Measurements from ENCODE around the gene A4GNT.
"Not testable (repeated sequence)": the region's sequence is repeated elsewhere in the genome, so short reads cannot be mapped to it uniquely, and the experiment has no call there.

A4GNT gene

DNA sequence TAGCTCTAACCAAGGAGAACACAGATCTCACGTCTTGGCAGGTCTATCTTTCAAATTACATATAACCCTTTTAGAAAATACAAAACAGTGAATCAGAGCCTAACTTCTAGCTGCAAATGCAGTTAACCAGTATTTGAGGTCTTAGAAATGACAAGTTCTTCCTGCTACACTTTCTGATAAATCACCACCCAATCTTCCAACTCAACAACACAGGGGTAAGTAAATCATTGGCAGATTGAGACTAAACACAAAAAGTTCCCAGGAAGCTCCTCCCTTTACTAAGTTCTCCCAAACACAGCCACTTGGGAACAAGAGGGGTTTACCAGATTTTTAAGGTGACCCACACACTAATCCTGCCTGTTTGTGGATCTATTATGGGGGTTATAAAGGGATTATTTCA is at the start of gene A4GNT:
A4GNT (minus strand) TSS at position 152 of the 400 bp plus-strand sequence. CDS start 1,134 bp downstream, outside the sequence.
- no peak for DNase-seq

DNA sequence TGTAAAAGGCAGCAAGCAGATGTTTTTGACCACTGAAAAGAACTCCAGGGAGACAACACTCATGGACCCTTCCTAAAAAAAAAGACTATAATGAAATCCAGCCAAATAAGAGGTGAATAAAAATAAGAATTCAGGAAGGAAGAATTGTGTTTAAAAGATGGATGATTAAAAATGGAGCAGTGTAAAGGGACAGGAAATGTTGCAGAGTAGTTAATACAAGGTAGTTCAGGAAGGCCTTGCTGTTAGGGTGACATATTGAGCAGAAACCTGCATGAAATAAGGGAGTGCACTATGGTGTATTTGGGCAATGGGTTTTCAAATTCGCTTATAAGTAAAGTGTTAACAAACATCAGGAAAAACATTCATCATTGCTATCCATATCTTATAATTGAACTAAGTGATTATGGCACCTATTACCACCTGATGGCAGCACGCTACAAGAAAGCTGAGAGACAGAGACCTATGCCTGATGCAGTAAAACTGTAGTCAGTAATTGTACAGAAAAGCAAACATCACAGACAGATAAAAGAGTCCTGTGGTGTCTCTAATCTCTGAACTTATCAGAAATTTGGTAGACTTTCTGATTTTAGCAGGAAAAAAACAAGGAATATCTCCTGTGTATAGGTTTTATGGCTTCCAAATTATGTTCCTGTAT is 48.3 kb upstream of the A4GNT start:
- peak; percentile 35 for DNase-seq

DNA sequence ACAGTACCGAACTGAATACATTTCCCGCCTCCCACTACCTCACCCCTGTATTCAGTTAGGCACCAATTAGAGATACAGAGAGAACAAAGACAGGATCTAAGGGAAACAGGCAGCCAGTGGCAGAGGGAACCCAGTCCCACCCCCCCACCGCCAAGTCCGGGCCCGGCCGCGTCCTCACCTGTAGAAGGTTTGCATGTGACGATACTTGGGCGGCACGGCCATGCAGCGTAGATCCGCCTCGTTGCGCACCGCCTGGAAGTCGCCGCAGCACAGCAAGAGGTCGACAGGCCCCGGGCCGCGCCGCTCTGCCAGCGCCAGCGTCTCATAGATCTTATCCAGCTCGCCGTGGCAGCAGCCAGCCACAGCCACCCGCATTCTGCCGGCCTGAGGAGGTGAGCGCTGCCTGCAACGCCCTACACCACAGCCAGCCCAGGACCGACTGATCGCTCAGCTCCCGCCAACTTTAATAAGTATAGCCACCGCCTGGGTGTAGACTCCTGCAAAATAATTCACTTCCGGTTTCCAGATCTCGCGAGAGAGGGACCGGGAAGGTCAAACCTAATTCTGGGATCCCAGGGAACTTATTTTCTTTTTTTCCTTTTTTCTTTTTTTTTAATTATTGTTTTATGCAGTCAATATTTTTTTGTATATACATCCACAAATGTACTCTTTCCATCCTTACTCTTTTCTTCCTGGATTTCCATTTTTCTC is 42.4 kb upstream of the A4GNT start, which contains the start of gene DBR1:
DBR1 (minus strand) TSS at position 501 of the 711 bp plus-strand sequence; CDS start at position 375, 126 bp downstream.
- peak; percentile 73 for DNase-seq

DNA sequence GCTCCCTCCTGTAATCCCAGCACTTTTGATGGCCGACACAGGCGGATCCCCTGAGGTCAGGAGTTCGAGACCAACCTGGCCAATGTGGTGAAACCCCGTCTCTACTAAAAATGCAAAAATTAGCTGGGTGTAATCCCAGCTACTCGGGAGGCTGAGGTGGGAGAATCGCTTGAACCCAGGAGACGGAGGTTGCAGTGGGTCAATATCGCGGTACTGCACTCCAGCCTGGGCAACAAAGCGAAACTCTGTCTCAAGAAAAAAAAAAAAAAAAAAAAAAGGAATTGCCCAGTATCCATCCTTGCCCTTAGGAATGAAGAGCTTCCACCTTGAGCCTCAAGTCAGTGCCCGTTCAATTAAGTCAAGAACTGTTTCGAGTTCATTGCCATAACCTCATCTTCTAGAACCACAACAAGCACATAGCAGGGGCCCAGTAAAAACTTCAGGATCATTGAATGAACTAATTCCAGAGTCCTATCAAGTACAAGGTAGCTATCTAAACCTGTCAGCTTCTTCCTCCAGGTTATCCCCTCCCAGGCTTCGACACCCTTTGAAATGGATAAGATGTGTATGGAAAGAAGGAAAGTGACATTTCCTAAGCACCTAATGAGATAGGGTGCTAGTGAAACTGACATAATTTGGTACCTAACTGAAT is 41.7 kb upstream of the A4GNT start:
- no peak for DNase-seq

DNA sequence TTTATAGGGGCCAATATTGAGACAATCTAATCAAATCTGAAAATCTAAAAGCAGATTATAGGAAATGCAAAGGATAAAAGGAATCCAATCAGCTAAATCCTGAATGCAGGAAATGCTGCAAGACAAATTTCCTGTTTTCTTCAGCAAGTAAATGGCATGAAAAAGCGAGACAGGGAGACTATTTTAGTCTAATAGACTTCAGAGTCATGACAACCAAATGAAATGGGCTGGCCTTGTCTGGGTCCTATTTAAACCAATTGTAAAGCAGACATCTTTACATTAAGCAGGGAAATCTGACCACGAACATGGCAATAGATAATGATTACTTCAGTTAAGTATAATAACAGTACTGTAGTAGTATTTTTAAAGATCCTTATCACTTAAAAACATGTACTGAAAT is 40.4 kb upstream of the A4GNT start:
- no peak for DNase-seq

DNA sequence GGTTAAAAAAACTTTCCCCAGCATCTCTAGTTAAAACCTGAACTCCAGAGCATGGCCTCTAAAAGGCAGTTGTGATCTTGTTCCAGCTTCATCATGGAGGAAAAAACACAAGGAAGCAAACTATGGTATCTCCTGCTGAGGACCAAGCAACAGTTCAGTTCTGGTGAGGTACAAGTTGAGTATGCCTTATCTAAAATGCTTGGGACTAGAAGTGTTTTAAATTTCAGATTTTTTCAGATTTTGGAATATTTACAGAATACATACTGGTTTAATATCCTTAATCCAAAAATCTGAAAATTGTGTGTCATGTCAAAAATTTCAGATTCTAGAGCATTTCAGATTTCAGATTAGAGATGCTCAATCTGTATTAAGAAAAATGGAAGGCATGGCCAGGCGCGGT is 32.9 kb upstream of the A4GNT start:
- DNase-seq, result no peak

DNA sequence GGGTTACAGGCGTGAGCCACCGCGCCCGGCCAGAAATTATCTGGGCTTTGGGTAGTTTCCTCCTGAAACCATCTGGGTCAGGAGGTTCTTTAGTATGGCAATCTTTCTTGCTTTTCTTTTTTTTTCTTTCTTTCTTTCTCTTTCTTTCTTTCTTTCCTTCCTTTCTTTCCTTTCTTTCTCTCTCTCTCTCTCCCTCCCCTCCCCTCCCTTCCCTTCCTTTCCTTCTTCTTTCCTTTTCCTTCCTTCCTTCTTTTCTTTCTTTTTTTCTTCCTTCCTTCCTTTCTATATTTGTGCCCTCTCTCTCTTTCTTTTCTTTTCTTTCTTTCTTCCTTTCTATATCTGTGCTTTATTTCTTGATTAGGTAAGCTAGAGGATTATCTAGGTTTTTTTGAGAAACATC is 25.6 kb upstream of the A4GNT start:
- no peak for DNase-seq

DNA sequence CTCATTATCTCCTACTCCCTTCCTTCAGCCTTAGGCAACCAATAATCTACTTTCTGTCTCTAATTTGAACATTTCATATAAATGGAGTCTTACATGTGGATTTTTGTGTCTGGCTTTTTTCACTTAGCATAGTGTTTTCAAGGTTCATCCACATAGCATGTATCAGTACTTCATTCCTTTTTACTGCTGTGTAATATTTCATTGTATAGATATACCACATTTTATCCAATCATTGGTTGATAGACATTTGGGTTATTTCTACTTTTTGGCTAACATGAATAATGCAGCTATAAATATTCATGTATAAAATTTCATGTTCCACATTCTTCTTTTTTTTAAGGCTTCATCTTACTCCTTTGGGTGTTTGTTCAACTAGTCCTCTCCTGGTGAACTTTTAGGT is 22.3 kb upstream of the A4GNT start:
- DNase-seq, result no peak

DNA sequence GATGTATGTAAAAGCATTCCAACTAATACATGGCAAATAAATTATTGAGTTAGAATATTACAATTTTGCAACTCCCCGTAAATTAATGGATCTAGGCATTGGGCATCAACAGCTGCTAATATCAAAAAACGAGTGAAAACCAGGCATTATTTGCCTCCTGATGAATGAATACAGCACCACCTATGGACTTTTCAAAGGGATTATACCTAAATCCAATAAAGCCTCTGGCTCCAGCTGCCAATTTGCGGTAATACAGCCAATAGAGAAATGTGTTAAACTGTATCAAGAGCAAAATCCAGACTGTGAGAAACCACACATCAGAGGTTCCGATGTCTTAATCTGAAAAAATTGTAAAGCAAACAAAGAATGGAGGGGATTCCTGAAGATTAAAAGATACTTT is 16.3 kb upstream of the A4GNT start:
- DNase-seq, result no peak

DNA sequence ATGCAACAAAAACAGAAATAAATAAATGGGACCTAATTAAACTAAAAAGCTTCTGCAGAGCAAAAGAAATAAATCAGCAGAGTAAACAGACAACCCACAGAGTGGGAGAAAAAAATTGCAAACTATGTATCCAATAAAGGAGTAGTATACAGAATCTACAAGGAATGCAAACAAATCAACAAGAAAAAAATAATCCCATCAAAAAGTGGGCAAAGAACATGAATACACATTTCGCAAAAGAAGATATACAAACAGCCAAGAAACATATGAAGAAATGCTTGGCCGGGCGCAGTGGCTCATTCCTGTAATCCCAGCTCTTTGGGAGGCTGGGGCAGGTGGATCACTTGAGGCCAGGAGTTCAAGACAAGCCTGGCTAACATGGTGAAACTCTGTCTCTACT is 10.0 kb upstream of the A4GNT start:
- DNase-seq, result not testable (repeated sequence)

DNA sequence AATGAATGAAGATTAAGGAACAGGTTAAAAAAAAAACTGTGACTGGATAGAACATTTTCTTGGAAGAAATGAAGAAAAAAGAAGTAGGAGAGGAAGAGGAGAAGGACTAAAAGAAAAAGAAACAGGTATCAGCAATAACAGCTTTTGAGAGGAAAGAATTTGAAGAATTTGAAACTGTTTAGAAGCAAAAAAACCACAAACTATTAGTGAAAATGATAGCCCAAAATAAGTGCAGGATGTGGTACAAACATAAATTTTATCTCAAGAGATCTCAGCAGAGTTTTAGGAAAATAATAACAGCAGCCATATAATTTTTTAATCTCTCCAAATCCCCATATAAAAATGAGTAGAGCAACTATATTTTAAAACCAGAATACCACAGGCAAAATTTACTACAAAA is 8.8 kb upstream of the A4GNT start:
- DNase-seq, result no peak

DNA sequence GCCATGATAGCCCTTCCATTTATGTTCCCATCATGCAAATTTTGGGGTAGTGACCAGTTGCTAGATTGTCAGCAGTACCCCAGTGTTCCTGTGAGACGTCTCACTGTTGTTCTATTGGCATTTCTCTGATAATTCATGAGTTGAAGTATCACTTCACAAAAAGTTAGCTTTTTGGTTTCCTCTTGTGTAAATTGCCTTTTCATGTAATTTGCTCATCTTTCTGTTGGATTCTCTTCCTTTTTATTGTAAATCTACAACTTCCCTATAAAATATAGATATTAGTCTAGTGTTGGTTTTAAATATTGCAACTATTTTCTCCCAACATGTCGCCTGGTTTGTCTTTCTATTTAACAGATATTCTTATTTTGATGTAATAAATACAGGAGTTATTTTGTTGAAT is 7.5 kb upstream of the A4GNT start:
- no peak for DNase-seq

DNA sequence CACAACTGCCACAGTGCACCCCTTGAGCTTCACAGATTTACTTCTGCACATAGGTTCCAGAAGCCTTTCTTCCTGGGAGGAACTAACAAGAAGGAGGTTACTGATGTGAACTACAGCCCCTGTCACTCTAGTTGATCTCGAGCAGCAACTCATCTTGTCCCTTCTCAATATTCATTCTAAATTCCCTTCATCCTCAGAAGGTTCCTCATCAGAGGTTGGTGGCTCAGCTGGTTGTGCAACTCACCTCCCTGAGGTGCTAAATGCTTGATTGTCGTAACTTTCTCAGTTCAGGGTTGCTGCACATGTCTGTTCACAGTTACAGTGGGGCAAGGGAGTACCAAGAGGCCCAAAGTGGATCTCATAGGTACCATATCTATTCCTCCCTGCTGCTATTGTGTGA is 5.7 kb upstream of the A4GNT start:
- no peak for DNase-seq

DNA sequence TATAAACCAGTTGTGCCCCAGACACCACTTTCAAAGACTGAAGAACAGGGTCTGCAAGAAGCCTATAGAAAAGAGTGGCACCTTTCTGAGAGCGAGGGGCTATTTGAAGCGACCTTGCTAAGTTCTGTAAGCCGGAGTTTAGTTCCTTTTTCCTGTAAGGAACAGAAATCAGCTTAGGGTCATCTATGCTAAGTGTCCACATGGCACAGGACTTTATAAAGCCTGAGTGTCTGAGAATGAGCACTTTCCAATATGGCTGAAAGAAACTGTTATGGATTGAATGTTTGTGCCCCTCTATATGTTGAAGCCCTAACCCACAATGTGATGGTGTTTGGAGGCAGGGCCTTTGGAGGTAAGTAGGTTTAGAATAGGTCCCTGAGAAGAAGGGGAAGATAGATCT is 4.0 kb upstream of the A4GNT start:
- DNase-seq, result no peak

DNA sequence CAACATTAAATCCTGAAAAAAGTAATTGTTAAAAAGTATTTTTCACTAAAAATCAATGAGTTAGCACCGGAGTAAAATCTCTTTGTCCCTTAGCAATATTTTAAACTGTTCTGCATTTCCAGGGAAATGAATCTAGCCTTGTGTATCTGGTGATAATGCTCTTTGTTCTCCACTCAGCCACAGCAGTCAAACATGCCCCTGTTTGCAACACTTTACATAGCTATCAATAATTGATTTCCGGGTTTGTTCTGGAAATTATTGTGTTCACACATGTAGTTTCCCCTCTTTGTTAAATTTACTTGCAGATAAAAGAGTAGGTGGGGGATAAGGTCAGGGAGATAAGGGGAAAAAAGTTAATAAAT is 3.6 kb upstream of the A4GNT start:
- no peak for DNase-seq

DNA sequence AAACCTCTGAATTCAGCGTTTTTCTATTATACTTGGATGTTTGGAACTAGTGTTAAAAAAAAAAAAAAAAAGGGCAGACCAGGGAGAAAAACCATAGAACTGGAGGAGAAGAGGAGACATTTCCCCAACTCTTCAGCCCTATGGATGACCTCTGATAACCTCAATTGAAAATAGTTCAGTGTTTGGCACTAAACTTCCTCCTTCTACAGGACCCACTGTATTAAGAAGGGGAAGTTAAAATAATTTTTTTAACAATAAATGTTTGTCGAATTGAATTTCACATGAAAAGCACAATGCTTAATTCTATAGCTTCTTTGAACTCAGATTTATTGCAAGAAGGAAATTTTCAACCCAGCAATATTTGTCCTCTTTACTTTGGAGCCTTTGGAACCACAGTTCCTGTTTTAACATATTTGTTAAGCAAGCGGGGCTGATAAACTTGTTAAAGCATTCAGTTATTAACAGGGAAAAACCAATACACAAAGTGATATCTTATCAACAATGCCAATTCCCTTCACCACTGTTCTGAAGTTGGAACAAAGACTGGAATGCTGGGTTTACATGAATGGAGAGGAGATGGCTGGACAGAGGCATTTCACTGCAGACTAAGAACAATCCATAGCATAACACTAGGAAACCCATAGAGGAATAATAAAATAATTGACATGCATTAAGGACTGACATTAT is 3.1 kb upstream of the A4GNT start:
- DNase-seq, result no peak

DNA sequence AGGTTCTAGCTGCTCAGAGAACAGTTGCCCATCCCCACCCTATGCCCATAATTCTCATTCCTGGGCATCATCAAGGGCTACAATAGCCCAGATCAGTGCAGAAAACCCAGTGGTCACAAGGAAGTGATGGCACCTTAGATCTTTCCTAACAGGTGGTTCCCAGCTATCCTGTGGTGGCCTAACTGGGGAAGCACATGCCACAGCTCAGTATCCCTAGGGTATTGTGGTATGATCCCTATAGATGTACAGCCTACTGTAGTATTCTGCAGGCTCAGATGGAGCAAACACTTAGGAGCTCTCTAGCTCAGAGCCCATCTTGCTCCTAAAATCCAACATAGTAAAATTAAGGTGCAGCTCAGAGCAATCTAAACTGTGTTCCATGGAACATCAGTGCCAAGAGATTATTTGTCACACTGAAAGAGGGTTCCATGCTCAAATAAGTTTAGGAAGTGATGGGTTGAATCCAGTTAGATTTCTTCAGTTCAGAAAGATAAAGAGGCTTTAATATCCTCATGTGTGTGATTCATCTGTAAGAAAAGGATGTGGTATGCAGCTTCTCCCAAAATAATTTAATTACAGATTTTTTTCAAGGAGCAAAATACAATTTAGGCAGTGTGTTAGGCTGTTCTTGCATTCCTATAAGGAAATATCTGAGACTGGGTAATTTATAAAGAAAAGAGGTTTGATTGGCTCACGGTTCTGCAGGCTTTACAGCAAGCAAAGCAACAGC is 4.4 kb downstream of the A4GNT start:
- DNase-seq, result no peak

DNA sequence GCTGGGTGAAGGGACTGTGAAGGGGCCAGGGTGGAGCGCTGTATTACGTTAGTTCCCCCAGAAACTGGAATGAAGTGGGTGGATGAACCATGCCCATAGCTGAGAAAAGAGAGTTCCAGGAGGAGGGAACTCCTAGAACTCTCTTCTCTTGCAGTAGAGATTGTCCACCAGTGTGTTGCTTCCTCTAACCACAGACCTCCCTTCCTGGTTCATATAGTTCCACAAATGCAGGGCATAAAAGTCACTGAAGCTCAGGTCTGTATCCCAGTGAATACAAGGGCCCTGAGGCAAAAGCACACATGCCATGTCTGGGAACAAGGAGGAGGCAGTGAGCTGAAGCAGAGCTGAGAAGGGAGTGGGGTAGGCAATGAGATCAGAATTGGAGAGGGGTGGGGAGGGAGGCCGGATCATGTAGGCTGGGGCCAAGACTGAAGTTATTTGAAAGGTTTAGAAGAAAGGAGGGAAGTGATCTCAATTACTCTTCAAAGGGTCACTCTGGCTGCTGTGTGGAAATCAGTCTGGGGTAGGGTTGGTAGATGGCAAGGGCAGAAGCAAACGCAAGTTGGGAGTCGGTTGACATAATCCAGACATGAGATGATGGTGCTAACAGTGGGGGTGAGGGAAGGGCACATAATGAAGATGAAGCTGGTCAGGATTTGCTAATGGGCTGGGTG is 6.5 kb downstream of the A4GNT start:
- DNase-seq, result no peak

DNA sequence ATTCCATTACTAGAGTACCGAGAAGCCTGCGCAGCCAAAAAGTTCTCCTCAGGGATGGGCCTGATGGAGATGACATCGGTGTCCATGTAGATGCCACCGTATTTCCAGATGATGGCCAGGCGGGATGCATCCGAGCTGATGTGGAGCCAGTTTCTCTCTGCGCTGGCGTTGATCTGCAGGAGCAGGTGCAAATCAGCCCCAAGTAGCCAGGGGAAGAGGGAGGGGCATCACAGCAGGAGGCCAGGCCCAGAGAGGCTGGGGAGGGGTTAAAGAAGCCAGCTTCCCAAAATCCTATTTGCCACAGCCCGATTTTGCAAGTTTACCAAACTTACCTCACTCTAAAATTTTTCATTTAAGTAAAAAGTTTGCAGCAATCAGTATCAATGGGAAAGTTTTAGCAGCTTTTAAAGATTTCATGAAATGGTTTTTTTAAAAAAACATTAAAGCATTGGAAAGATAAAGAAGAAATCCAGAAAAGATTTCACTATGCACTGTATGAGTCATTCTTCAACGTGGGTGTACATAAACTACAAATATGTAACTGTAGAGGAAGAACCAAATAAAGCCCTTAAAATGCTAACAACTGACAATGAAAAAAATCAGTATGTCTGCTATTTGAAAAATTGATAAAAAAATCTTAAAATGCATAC is 7.4 kb downstream of the A4GNT start:
- DNase-seq, result no peak

DNA sequence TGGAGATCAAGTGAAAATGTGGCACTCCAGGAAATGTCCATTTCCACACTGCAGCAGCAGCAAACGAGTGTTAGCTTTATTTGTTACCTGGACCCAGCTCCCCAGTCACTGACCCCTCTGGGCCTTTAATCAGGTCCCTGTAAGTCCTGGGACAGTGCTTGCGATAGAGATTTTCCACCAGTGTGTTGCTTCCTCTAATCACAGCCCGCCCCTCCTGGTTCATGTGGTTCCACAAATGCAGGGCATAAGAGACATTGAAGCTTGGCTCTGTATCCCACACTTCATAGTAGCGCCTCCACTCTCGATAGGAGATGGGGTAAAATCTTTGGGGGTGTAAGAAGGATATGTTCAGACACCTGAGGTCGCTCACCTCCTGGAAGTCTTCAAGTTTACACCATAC is 8.0 kb downstream of the A4GNT start:
- DNase-seq, result no peak

DNA sequence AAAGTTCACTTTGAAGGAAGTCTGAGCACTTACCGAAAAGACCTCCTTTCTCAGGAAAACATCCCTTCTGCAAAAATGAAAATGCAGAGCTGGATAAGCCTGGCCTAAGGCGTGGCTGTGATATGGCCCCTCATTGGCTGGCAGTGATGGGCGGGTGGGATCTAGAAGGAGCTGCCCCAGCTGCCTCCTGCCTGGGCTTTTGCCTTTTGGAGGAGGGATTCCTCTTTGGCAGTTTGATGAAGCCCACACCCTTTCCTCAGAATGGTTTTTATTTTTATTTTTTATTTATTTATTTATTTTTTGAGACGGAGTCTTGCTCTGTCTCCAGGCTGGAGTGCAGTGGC is 12.8 kb downstream of the A4GNT start:
- DNase-seq, result no peak

All from NCI-H510A treated with DMSO at 0.1 percent for 48 hours (cell line).